A673 (cell line): ENCODE results near the gene ADCYAP1R1.

Source experiments
- CTCF ChIP-seq: fragments of 300-800, 200-600 bp; sonication (generic); conservative IDR thresholded peaks from 2 replicates; pipeline ENCODE4 v1.5.1; 2017; ENCODE audit warnings: low read depth, mild to moderate bottlenecking, antibody characterized with exemption, low read length, moderate library complexity, mixed read lengths
- EZH2 ChIP-seq: fragments of 200-600 bp; sonication (generic); IDR thresholded peaks from 2 replicates; pipeline ENCODE4 v1.6.1; 2017; ENCODE audit warnings: borderline replicate concordance, low read depth, mild to moderate bottlenecking, mixed read lengths, antibody characterized with exemption, low read length; ENCODE audit not compliant: poor library complexity, severe bottlenecking

DNA sequence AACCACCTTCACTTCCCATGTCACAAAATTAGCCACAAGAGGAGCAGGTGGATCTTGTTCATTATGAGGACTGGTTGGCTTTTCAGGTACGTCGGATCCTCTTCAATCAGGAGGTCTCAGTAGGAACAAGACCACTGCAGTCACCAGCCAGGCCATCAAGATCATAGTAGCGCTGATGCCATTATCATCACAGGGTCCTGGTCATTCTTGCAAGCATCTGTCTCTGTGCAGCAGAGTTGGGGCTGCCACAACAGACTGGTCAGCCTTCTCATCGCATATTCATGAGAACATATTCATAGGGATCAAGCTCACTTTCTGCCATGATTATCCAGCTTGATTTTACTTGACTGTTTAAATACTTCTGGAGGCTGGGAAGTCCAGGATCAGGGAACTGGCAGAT, 67.1 kb downstream of the ADCYAP1R1 start:
- TF ChIP-seq CTCF (no peak), EZH2 (no peak)
